KBM-7 (cell line): ENCODE measurements around the gene ATP5PO.
"Not testable (repeated sequence)": the region's sequence is repeated elsewhere in the genome, so short reads cannot be mapped to it uniquely, and the experiment has no call there.

Experiments used
- DNase-seq: peaks from one replicate; pipeline ENCODE4 v3.0.0-alpha.2; 2015
- in situ Hi-C: fragments of 300-500 bp; cut with MboI; formaldehyde crosslinking; loops from 2 replicates; pipeline ENCODE4 v1.14.3; 2020; ENCODE audit warnings: low sequenced_read_pairs, low pct_unique_long_range_greater_than_20kb, mixed read lengths

The ATP5PO gene

GRCh38 chr21:33880626-33881025 lies 35.0 kb downstream of the ATP5PO start:
- in situ Hi-C loops = no loop called here
- no peak for DNase-seq

- in situ Hi-C loops = no loop called here
- no peak for DNase-seq
Measured at GRCh38 chr21:33878824-33879223, 36.8 kb downstream of the ATP5PO start.

DNA sequence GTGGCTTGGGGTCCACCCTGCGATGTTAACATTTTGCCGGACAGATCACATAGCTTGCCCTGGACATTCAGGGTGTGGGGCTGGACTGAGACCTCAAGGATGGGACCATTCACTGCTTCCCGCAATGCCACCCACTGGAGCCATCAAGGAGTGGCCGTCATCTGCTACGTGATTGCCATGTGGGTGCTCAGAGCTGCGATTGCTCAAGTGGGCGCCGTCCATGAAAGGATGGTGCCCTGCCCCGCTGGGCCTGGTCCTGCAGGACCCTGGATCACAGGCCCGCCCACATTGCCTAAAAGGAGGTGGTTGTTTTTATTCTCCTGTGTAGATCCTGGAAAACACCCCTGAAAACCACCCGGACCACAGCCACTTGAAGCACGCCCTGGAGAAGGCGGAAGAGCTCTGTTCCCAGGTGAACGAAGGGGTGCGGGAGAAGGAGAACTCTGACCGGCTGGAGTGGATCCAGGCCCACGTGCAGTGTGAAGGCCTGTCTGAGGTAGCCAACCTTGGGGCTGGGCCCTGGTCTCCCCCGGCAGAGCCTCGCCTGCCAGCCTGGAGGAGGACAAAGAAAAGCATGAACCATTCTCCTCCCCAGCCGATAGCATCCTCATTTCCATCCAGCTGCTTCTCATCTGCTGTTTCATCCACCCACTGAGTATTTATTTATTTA lies 40.4 kb downstream of the ATP5PO start:
- in situ Hi-C loops = no loop called here
- no peak for DNase-seq

GRCh38 chr21:33874161-33874560 lies 41.4 kb downstream of the ATP5PO start:
- no peak for DNase-seq
- in situ Hi-C loops = no loop called here

GRCh38 chr21:33872881-33873515 lies 42.6 kb downstream of the ATP5PO start:
- no peak for DNase-seq
- in situ Hi-C loops = no loop called here

GRCh38 chr21:33871171-33871570 lies 44.4 kb downstream of the ATP5PO start:
- DNase-seq = no peak
- in situ Hi-C loops = no loop called here

DNA sequence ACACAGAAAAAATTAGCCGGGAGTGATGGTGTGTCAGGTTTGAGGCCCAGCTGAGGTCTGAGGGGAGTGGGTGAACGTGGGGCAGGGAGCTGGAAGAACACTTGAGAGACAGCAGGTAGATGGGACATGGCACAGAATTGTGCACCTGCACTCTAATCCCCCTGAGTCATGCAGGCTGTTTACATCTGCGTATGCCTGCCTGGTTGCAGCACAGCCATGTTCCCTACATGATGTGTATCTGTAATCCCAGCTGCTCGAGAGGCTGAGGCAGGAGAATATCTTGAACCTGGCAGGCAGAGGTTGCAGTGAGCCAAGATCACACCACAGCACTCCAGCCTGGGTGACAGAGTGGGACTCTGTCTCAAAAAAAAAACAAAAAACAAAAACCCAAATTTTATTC lies 44.8 kb downstream of the ATP5PO start:
- in situ Hi-C loops = no loop called here
- no peak for DNase-seq

GRCh38 chr21:33869873-33870272 lies 45.7 kb downstream of the ATP5PO start:
- in situ Hi-C loops = no loop called here

GRCh38 chr21:33867868-33868267 lies 47.7 kb downstream of the ATP5PO start:
- DNase-seq, in situ Hi-C loops: not testable (repeated sequence)

More at GRCh38 chr21:33869873-33870272, 45.7 kb downstream of the ATP5PO start:
- DNase-seq = no peak

DNA sequence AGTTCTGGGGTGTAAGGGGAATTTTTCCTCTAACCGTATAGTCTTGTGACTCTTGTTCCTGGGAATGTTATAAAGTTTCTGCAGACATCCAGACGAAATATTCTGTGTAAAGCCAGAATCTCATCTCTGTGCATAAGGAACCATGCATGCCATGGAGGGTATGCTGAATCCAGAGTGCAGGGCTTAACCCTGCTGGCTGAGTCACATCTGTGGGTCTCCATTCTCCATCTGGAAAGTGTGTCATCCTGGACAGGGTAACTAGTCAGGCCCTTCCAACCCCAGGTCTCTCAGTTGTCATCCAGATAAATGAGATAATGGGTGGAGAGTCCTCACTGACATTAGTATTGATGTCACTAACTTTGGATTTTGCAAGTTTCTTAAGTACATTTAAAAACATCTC lies 48.8 kb downstream of the ATP5PO start:
- in situ Hi-C loops = no loop called here
- DNase-seq = no peak

GRCh38 chr21:33865996-33866575 lies 49.5 kb downstream of the ATP5PO start:
- in situ Hi-C loops = no loop called here
- DNase-seq = no peak

DNA sequence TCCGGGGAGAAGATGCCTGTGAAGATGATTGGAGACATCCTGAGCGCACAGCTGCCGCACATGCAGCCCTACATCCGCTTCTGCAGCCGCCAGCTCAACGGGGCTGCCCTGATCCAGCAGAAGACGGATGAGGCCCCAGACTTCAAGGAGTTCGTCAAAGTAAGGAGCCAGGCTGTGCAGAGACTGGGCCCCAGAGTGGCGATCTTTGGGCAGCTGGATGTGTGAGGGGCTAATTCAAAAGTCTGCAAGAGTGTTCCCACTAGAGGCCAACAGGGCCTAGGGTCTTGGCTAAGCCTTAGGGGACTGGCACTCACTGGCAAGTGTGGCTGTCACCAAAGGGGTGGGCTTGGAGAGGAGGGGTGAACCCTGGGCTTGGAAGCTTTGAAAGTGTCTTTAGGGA lies 50.4 kb downstream of the ATP5PO start:
- DNase-seq = no peak
- in situ Hi-C loops = no loop called here

DNA sequence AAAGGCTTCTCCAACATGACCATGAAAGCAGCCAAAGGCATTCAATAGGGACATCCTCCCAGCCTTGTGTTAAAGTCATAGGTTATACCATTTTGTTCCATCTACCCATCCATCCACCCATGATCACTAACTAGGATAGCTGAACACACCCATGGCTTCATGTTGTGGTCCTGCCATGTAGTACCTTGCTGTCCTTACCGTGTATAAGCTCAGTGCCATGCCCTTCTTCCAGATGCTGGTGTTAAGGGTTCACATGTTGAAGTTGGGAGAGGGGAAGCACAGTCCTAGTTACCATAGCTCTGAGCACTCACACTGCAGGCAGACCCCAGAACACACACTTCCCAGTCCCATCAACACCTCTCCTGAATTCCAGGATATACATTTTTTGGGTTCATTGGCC lies 51.5 kb downstream of the ATP5PO start:
- no peak for DNase-seq
- in situ Hi-C loops = no loop called here

DNA sequence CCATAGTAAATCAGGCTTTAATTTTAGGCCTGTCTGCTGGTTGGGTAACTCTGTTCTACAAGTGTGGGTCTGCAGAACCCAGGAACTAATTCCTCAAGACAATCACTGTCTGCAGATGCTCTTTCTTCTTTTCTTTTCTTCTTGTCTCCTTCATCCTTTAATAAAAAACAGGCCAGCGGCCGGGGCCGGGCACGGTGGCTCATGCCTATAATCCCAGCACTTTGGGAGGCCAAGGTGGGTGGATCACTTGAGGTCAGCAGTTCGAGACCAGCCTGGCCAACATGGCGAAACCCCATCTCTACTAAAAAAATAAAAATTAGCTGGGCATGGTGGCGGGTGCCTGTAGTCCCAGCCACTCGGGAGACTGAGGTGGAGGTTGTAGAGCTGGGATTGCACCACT lies 52.4 kb downstream of the ATP5PO start:
- in situ Hi-C loops, DNase-seq: not testable (repeated sequence)

- DNase-seq = no peak
- in situ Hi-C loops = no loop called here
Measured at GRCh38 chr21:33861125-33861524, 54.5 kb downstream of the ATP5PO start.

DNA sequence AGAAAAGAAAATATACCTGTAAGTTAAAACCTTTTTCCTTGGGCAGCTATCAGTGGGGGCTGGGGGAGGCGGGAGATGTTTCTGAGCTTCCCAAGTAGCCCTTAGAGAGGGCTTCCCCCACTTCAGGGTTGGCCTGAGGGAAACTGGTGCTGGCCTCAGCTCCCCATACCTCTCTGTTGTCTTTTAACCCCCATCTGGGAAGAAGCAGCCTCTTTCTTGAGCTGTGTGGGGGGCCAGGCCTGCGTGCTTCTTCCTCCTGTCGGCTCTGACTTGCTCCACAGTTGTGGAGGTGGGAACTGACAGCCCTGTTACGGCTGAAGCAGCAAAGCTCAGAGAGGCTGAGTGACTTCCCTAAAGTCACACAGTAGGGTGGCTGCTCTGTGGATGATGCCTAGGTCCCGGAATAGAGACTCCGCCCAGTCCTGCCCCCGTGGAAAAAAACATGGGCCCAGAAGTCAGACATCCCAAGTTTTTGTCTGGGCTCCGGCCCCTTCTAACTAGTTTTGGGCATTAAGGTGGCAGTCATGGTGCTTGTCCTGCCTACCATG lies 55.2 kb downstream of the ATP5PO start:
- no peak for DNase-seq
- in situ Hi-C loops = no loop called here

GRCh38 chr21:33859373-33860102 lies 56.1 kb downstream of the ATP5PO start:
- in situ Hi-C loops = no loop called here
- no peak for DNase-seq

GRCh38 chr21:33858667-33859372 lies 56.8 kb downstream of the ATP5PO start:
- no peak for DNase-seq
- in situ Hi-C loops = no loop called here
